ENCODE measurements around the gene STK4. TPM values are rescaled to one million over a fixed set of nuclear protein-coding genes. Genes with fewer than 3 reads are reported as not detected.

Gene STK4
- total RNA-seq, 1 experiment from 2014 or later: 31.4 TPM

- DNase-seq (ENCODE audit: low read depth, low spot score): no peak
- in situ Hi-C loops (cut with HindIII; ENCODE audit: low pct_unique_long_range_greater_than_20kb, low sequenced_read_pairs): no loop called here
These were observed 116.8 kb downstream of the STK4 start for GRCh38 chr20:45083127-45083526.

- DNase-seq (ENCODE audit: low read depth, low spot score): no peak
- in situ Hi-C loops (cut with HindIII; ENCODE audit: low pct_unique_long_range_greater_than_20kb, low sequenced_read_pairs): no loop called here
These were observed 119.0 kb downstream of the STK4 start for GRCh38 chr20:45085289-45085688.

DNA sequence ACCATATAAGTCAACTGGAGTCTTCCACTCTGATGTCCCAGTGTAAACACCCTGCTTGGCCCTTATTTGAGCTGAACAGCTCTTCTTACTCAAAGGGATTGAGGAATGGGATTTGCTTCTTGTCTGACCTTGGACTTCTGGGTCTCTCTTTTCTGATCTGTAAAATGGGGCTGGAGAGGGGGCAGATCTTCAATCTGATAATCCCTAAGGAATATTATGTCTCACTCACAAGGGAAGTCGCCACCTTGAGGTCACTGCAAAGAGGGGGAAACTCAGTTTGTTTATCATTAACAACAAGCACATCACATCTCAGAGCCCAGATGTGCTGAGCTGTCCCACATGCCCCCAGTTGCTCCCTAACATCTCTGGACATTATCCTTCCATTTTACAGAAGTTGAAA is 119.6 kb downstream of the STK4 start:
- peak; percentile 29 for DNase-seq (ENCODE audit: low read depth, low spot score)
- in situ Hi-C loops (cut with HindIII; ENCODE audit: low pct_unique_long_range_greater_than_20kb, low sequenced_read_pairs): no loop called here

- no peak for DNase-seq (ENCODE audit: low read depth, low spot score)
- in situ Hi-C loops (cut with HindIII; ENCODE audit: low pct_unique_long_range_greater_than_20kb, low sequenced_read_pairs): no loop called here
These were observed 120.9 kb downstream of the STK4 start for GRCh38 chr20:45087097-45087790.

DNA sequence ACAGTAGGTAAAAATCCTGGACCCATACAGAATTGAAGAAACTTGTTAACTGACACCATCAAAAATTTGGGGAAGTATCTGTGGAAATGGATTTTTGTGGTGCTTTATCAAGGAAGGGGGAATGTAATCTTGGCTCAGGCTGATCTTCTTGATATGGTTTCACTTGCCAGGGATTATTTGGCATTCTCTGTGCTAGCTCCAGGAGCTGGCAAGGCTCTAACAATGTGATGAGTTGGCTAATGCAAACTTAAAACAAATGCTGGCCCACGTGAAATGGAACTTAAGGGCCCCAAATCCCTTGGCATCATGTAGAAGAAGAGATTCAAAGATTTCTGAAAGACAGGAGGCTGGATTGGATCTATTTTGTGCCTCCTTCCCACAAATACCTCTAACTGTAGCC is 121.5 kb downstream of the STK4 start:
- in situ Hi-C loops (cut with HindIII; ENCODE audit: low pct_unique_long_range_greater_than_20kb, low sequenced_read_pairs): no loop called here
- DNase-seq (ENCODE audit: low read depth, low spot score): no peak

DNA sequence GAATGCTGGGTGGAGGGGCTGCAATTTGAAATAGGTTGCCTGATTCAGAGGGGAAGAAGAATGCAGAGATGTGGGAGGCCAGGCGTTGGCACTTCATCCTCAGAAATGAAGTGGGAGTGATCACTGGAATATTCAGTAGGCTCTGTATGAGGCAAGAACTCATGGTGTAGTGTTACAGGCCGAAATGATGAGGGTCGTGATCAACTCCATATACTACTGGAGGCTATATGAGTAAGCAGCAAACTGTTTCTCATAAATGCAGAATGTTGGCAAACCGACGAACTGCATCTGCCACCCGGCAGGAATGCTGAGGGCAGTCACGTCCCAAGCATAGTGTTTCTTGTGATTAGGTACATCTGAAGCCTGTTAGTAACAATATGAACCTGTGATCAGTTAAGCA is 121.9 kb downstream of the STK4 start:
- in situ Hi-C loops (cut with HindIII; ENCODE audit: low pct_unique_long_range_greater_than_20kb, low sequenced_read_pairs): no loop called here
- peak; percentile 49 for DNase-seq (ENCODE audit: low read depth, low spot score)

GRCh38 chr20:45090481-45090880 is 124.2 kb downstream of the STK4 start:
- in situ Hi-C loops (cut with HindIII; ENCODE audit: low pct_unique_long_range_greater_than_20kb, low sequenced_read_pairs): no loop called here
- DNase-seq (ENCODE audit: low read depth, low spot score): no peak

- in situ Hi-C loops (cut with HindIII; ENCODE audit: low pct_unique_long_range_greater_than_20kb, low sequenced_read_pairs): no loop called here
- DNase-seq (ENCODE audit: low read depth, low spot score): no peak
These were observed 125.1 kb downstream of the STK4 start for GRCh38 chr20:45091366-45091765.

- in situ Hi-C loops (cut with HindIII; ENCODE audit: low pct_unique_long_range_greater_than_20kb, low sequenced_read_pairs): no loop called here
- no peak for DNase-seq (ENCODE audit: low read depth, low spot score)
These were observed 126.6 kb downstream of the STK4 start for GRCh38 chr20:45092898-45093297.

GRCh38 chr20:45094201-45094600 is 127.9 kb downstream of the STK4 start:
- no peak for DNase-seq (ENCODE audit: low read depth, low spot score)
- in situ Hi-C loops (cut with HindIII; ENCODE audit: low pct_unique_long_range_greater_than_20kb, low sequenced_read_pairs): no loop called here

- in situ Hi-C loops (cut with HindIII; ENCODE audit: low pct_unique_long_range_greater_than_20kb, low sequenced_read_pairs): no loop called here
- DNase-seq (ENCODE audit: low read depth, low spot score): no peak
These were observed 128.7 kb downstream of the STK4 start for GRCh38 chr20:45094864-45095574.

GRCh38 chr20:45095805-45096238 is 129.5 kb downstream of the STK4 start:
- in situ Hi-C loops (cut with HindIII; ENCODE audit: low pct_unique_long_range_greater_than_20kb, low sequenced_read_pairs): no loop called here
- DNase-seq (ENCODE audit: low read depth, low spot score): peak; percentile 88

DNA sequence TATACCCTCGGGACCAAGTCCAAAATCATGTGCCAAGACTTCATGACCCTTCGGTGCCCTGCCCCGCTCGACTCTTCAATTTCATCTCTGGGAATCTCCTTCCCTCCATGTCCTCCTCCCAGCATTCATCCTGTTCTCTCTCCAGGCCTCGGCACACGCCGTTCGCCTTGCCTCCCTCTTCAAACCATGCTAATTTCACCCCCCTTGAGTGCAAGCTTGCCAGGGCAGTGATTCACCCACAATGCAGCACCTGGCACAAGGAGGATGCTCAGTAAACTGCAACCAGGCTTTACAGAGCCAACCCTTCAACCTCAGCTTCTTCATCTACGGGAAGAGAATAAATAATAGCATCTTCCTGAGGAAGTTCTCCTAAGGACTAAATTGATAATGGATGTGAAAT is 130.5 kb downstream of the STK4 start:
- no peak for DNase-seq (ENCODE audit: low read depth, low spot score)
- in situ Hi-C loops (cut with HindIII; ENCODE audit: low pct_unique_long_range_greater_than_20kb, low sequenced_read_pairs): no loop called here

- in situ Hi-C loops (cut with HindIII; ENCODE audit: low pct_unique_long_range_greater_than_20kb, low sequenced_read_pairs): no loop called here
- DNase-seq (ENCODE audit: low read depth, low spot score): peak; percentile 43
These were observed 131.3 kb downstream of the STK4 start for GRCh38 chr20:45097485-45098102.

- in situ Hi-C loops (cut with HindIII; ENCODE audit: low pct_unique_long_range_greater_than_20kb, low sequenced_read_pairs): no loop called here
- peak; percentile 60 for DNase-seq (ENCODE audit: low read depth, low spot score)
These were observed 131.9 kb downstream of the STK4 start for GRCh38 chr20:45098103-45098773.

GRCh38 chr20:45100563-45101245 is 134.4 kb downstream of the STK4 start, which contains the start of gene KCNS1:
Gene KCNS1, minus strand, starts transcription at chr20:45101127. Its CDS starts 1,891 bp downstream, at chr20:45099236.
- in situ Hi-C loops (cut with HindIII; ENCODE audit: low pct_unique_long_range_greater_than_20kb, low sequenced_read_pairs): no loop called here
- DNase-seq (ENCODE audit: low read depth, low spot score): no peak

DNA sequence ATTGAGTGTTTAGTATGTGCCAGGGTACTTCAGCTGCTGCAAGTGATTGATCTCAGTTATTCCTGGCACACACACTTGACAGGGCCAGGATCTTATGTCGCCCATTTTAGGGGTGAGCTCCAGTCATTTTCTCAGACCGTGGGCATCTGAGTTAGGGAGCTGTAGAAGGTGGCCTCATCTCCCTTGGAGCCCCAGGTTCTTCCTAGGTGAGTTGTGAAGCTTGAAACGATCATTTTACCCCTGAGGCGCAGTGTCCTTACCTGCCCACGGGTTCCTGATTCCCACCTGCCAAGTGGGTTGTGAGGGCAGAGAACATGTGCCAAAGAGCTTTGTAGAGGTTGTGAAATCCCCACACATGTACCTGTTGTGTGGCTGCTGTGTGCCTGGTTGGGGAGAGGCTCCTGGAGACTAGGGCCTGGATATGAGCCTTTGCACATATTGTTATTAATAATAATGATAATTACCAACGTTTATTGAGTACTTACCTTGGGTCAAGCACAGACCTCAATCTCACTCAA is 135.1 kb downstream of the STK4 start:
- DNase-seq (ENCODE audit: low read depth, low spot score): no peak
- in situ Hi-C loops (cut with HindIII; ENCODE audit: low pct_unique_long_range_greater_than_20kb, low sequenced_read_pairs): no loop called here

All from SK-MEL-5 (cell line).